ENCODE results near the gene THRA.

THRA gene

GRCh38 chr17:40094874-40095273 is 32.1 kb downstream of the THRA start:
- DNase-seq (no peak), ATAC-seq (no peak)
- H3K9me3 Mint-ChIP-seq, result no peaks in the 10 kb centered on the region
- H3K36me3 Mint-ChIP-seq (ENCODE audit: low read depth), result peaks cover 23% of the 10 kb centered on the region
- peaks cover 61% of the 10 kb centered on the region for H3K4me1 Mint-ChIP-seq
- H3K4me3 Mint-ChIP-seq, result no peak overlapping the region
- H3K27me3 Mint-ChIP-seq, result no peaks in the 10 kb centered on the region
- peak overlapping the region; percentile 52 for H3K27ac Mint-ChIP-seq

GRCh38 chr17:40095351-40095943 is 32.7 kb downstream of the THRA start:
- peak overlapping the region; percentile 92 for H3K4me3 Mint-ChIP-seq
- DNase-seq, result no peak
- H3K27ac Mint-ChIP-seq, result peak overlapping the region; percentile 95
- no peaks in the 10 kb centered on the region for H3K27me3 Mint-ChIP-seq
- peaks cover 66% of the 10 kb centered on the region for H3K4me1 Mint-ChIP-seq
- no peaks in the 10 kb centered on the region for H3K9me3 Mint-ChIP-seq
- ATAC-seq, result no peak
- H3K36me3 Mint-ChIP-seq (ENCODE audit: low read depth), result peaks cover 23% of the 10 kb centered on the region

GRCh38 chr17:40095944-40096791 is 33.4 kb downstream of the THRA start:
- Mint-ChIP-seq H3K4me3 (peak overlapping the region; percentile 92), H3K4me1 (peaks cover 73% of the 10 kb centered on the region), H3K27ac (peak overlapping the region; percentile 95), H3K36me3 (ENCODE audit: low read depth) (peaks cover 23% of the 10 kb centered on the region), H3K9me3 (no peaks in the 10 kb centered on the region), H3K27me3 (no peaks in the 10 kb centered on the region)
- DNase-seq (peak; percentile 80), ATAC-seq (peak; percentile 77)

GRCh38 chr17:40097087-40097486 is 34.3 kb downstream of the THRA start:
- H3K9me3 Mint-ChIP-seq, result no peaks in the 10 kb centered on the region
- ATAC-seq, result no peak
- H3K4me1 Mint-ChIP-seq, result peaks cover 81% of the 10 kb centered on the region
- DNase-seq, result no peak
- peaks cover 23% of the 10 kb centered on the region for H3K36me3 Mint-ChIP-seq (ENCODE audit: low read depth)
- H3K4me3 Mint-ChIP-seq, result peak overlapping the region; percentile 92
- peak overlapping the region; percentile 98 for H3K27ac Mint-ChIP-seq
- no peaks in the 10 kb centered on the region for H3K27me3 Mint-ChIP-seq

GRCh38 chr17:40097931-40098845 is 35.4 kb downstream of the THRA start:
- peaks cover 23% of the 10 kb centered on the region for H3K36me3 Mint-ChIP-seq (ENCODE audit: low read depth)
- ATAC-seq, result no peak
- peaks cover 87% of the 10 kb centered on the region for H3K4me1 Mint-ChIP-seq
- no peak for DNase-seq
- H3K27ac Mint-ChIP-seq, result peak overlapping the region; percentile 98
- H3K4me3 Mint-ChIP-seq, result peak overlapping the region; percentile 92
- H3K27me3 Mint-ChIP-seq, result no peaks in the 10 kb centered on the region
- no peaks in the 10 kb centered on the region for H3K9me3 Mint-ChIP-seq

GRCh38 chr17:40098846-40099618 is 36.3 kb downstream of the THRA start:
- ATAC-seq (peak; percentile 62), DNase-seq (peak; percentile 99)
- Mint-ChIP-seq H3K4me3 (peak overlapping the region; percentile 92), H3K9me3 (no peaks in the 10 kb centered on the region), H3K27me3 (no peaks in the 10 kb centered on the region), H3K36me3 (ENCODE audit: low read depth) (peaks cover 20% of the 10 kb centered on the region), H3K4me1 (peaks cover 90% of the 10 kb centered on the region), H3K27ac (peak overlapping the region; percentile 98)

GRCh38 chr17:40099619-40100418 is 37.1 kb downstream of the THRA start:
- Mint-ChIP-seq H3K9me3 (no peaks in the 10 kb centered on the region), H3K4me3 (peak overlapping the region; percentile 92), H3K36me3 (ENCODE audit: low read depth) (peaks cover 18% of the 10 kb centered on the region), H3K4me1 (peaks cover 92% of the 10 kb centered on the region), H3K27ac (peak overlapping the region; percentile 98), H3K27me3 (no peaks in the 10 kb centered on the region)
- DNase-seq, result no peak
- no peak for ATAC-seq

GRCh38 chr17:40100419-40100668 is 37.6 kb downstream of the THRA start, which contains the start of gene NR1D1:
Gene NR1D1, minus strand, starts transcription at chr17:40100589. Its CDS starts 495 bp downstream, at chr17:40100094.
- Mint-ChIP-seq H3K4me1 (peaks cover 92% of the 10 kb centered on the region), H3K9me3 (no peaks in the 10 kb centered on the region), H3K27me3 (no peaks in the 10 kb centered on the region), H3K4me3 (peak within 1 kb of the TSS; percentile 92), H3K36me3 (ENCODE audit: low read depth) (peaks cover 17% of the 10 kb centered on the region), H3K27ac (peak within 1 kb of the TSS; percentile 98)
- ATAC-seq (no peak), DNase-seq (no peak)

- peak overlapping the region; percentile 92 for H3K4me3 Mint-ChIP-seq
- peak; percentile 33 for ATAC-seq
- peak overlapping the region; percentile 98 for H3K27ac Mint-ChIP-seq
- H3K9me3 Mint-ChIP-seq, result no peaks in the 10 kb centered on the region
- peak; percentile 90 for DNase-seq
- no peaks in the 10 kb centered on the region for H3K27me3 Mint-ChIP-seq
- peaks cover 92% of the 10 kb centered on the region for H3K4me1 Mint-ChIP-seq
- peaks cover 17% of the 10 kb centered on the region for H3K36me3 Mint-ChIP-seq (ENCODE audit: low read depth)
Observed at GRCh38 chr17:40100669-40101366, 38.1 kb downstream of the THRA start.

GRCh38 chr17:40101367-40102210 is 38.8 kb downstream of the THRA start:
- Mint-ChIP-seq H3K4me3 (peak overlapping the region; percentile 92), H3K36me3 (ENCODE audit: low read depth) (peaks cover 12% of the 10 kb centered on the region), H3K4me1 (peaks cover 92% of the 10 kb centered on the region), H3K9me3 (no peaks in the 10 kb centered on the region), H3K27ac (peak overlapping the region; percentile 98), H3K27me3 (no peaks in the 10 kb centered on the region)
- ATAC-seq, result no peak
- DNase-seq, result no peak

- H3K27me3 Mint-ChIP-seq, result no peaks in the 10 kb centered on the region
- peaks cover 5% of the 10 kb centered on the region for H3K36me3 Mint-ChIP-seq (ENCODE audit: low read depth)
- peaks cover 92% of the 10 kb centered on the region for H3K4me1 Mint-ChIP-seq
- H3K9me3 Mint-ChIP-seq, result no peaks in the 10 kb centered on the region
- peak overlapping the region; percentile 9 for H3K27ac Mint-ChIP-seq
- DNase-seq (no peak), ATAC-seq (no peak)
- no peak overlapping the region for H3K4me3 Mint-ChIP-seq
Observed at GRCh38 chr17:40103071-40103661, 40.4 kb downstream of the THRA start.

GRCh38 chr17:40103688-40104087 is 40.9 kb downstream of the THRA start:
- peaks cover 1% of the 10 kb centered on the region for H3K36me3 Mint-ChIP-seq (ENCODE audit: low read depth)
- DNase-seq, result no peak
- H3K27me3 Mint-ChIP-seq, result no peaks in the 10 kb centered on the region
- no peak for ATAC-seq
- H3K4me3 Mint-ChIP-seq, result no peak overlapping the region
- peak overlapping the region; percentile 9 for H3K27ac Mint-ChIP-seq
- H3K4me1 Mint-ChIP-seq, result peaks cover 92% of the 10 kb centered on the region
- H3K9me3 Mint-ChIP-seq, result no peaks in the 10 kb centered on the region

All from activated naive CD8-positive, alpha-beta T cell treated with anti-CD3 and anti-CD28 coated beads, Interleukin-2, amount 50 U/mL, for 24 hours (primary cell).